EL (cell line): ENCODE data around the gene ODAD3.
"Not testable (repeated sequence)": the region's sequence is repeated elsewhere in the genome, so short reads cannot be mapped to it uniquely, and the experiment has no call there.

Experiments
- DNase-seq: peaks from one replicate; pipeline ENCODE4 v3.0.0-alpha.2; 2016

The ODAD3 gene

GRCh38 chr19:11435057-11435832 is at the start of gene ODAD3, which contains the start of gene PRKCSH:
ODAD3 (minus strand) TSS chr19:11435121; CDS start chr19:11435016, 105 bp downstream.
PRKCSH (plus strand) TSS chr19:11435635; CDS start chr19:11436118, 483 bp downstream.
- DNase-seq = peak; percentile 100

GRCh38 chr19:11483366-11484111 is 48.6 kb upstream of the ODAD3 start:
- DNase-seq = no peak

- peak; percentile 72 for DNase-seq
Observed at GRCh38 chr19:11482384-11483050, 47.6 kb upstream of the ODAD3 start.

GRCh38 chr19:11481534-11482383 is 46.8 kb upstream of the ODAD3 start:
- peak; percentile 75 for DNase-seq

- DNase-seq = no peak
Observed at GRCh38 chr19:11480715-11481533, 46.0 kb upstream of the ODAD3 start, which contains the start of gene ELAVL3. ELAVL3 (minus strand) TSS chr19:11481046; CDS start chr19:11480608, 438 bp downstream.

GRCh38 chr19:11479898-11480714 is 45.2 kb upstream of the ODAD3 start:
- DNase-seq = no peak

GRCh38 chr19:11479090-11479897 is 44.4 kb upstream of the ODAD3 start:
- DNase-seq = no peak

- no peak for DNase-seq
Observed at GRCh38 chr19:11478167-11479089, 43.5 kb upstream of the ODAD3 start.

GRCh38 chr19:11475861-11476260 is 40.9 kb upstream of the ODAD3 start:
- DNase-seq = no peak

- DNase-seq = not testable (repeated sequence)
Observed at GRCh38 chr19:11475343-11475742, 40.4 kb upstream of the ODAD3 start.

GRCh38 chr19:11473725-11474124 is 38.8 kb upstream of the ODAD3 start:
- DNase-seq = no peak

GRCh38 chr19:11468266-11468845 is 33.4 kb upstream of the ODAD3 start:
- DNase-seq = not testable (repeated sequence)

- DNase-seq = no peak
Observed at GRCh38 chr19:11465600-11465999, 30.7 kb upstream of the ODAD3 start.

GRCh38 chr19:11464333-11465265 is 29.7 kb upstream of the ODAD3 start:
- no peak for DNase-seq

GRCh38 chr19:11463391-11463790 is 28.5 kb upstream of the ODAD3 start:
- no peak for DNase-seq

- DNase-seq = no peak
Observed at GRCh38 chr19:11461453-11461852, 26.5 kb upstream of the ODAD3 start.

- DNase-seq = no peak
Observed at GRCh38 chr19:11460207-11460606, 25.3 kb upstream of the ODAD3 start.
